GM23338 (cell line): Measurements from ENCODE around the gene PHKA2. TPM values are rescaled to one million over a fixed set of nuclear protein-coding genes. Genes with fewer than 3 reads are reported as not detected.

Experiments used
- ATAC-seq: fragments of 200-7000 bp; cut with Tn5 transposase; 3 replicates; pipeline ENCODE4 v1.9.1; 2020
- DNase-seq: peaks from one replicate; pipeline ENCODE4 v3.0.0-alpha.2; 2015; ENCODE audit warnings: low spot score
- H2AFZ ChIP-seq: fragments of 200-600 bp; sonication (generic); 2 replicates; pipeline ENCODE4 v1.8.0; 2016; ENCODE audit warnings: antibody characterized with exemption, mild to moderate bottlenecking, moderate library complexity
- H3F3A ChIP-seq: fragments of 200-600 bp; sonication (generic); replicated peaks from 2 replicates; pipeline ENCODE4 v1.8.0; 2017; ENCODE audit warnings: antibody characterized with exemption, mixed run types, low read depth
- H3K27ac ChIP-seq: fragments of 200-600 bp; sonication (generic); 2 replicates; pipeline ENCODE4 v1.6.1; 2016; ENCODE audit warnings: low read depth
- H3K27me3 ChIP-seq: fragments of 200-600 bp; sonication (generic); 2 replicates; pipeline ENCODE4 v1.8.0; 2016; ENCODE audit warnings: mild to moderate bottlenecking, mixed run types, moderate library complexity; ENCODE audit not compliant: insufficient read depth
- H3K36me3 ChIP-seq: fragments of 200-600 bp; sonication (generic); 2 replicates; pipeline ENCODE4 v1.8.0; 2016; ENCODE audit warnings: mild to moderate bottlenecking; ENCODE audit not compliant: insufficient read depth
- H3K4me1 ChIP-seq: fragments of 200-600 bp; sonication (generic); 2 replicates; pipeline ENCODE4 v1.8.0; 2016; ENCODE audit warnings: mild to moderate bottlenecking, moderate library complexity; ENCODE audit not compliant: insufficient read depth
- H3K4me2 ChIP-seq: fragments of 200-600 bp; sonication (generic); 2 replicates; pipeline ENCODE4 v1.7.1; 2017; ENCODE audit warnings: mixed run types
- H3K4me3 ChIP-seq: fragments of 200-600 bp; sonication (generic); 2 replicates; pipeline ENCODE4 v1.6.1; 2016; ENCODE audit warnings: mixed run types
- H3K79me2 ChIP-seq: fragments of 200-600 bp; sonication (generic); replicated peaks from 2 replicates; pipeline ENCODE4 v1.8.0; 2017; ENCODE audit warnings: mild to moderate bottlenecking; ENCODE audit not compliant: insufficient read depth
- H3K9me2 ChIP-seq: fragments of 200-600 bp; sonication (generic); 2 replicates; pipeline ENCODE4 v1.8.0; 2017; ENCODE audit not compliant: insufficient read depth
- H4K20me1 ChIP-seq: fragments of 200-600 bp; sonication (generic); replicated peaks from 2 replicates; pipeline ENCODE4 v1.8.0; 2017; ENCODE audit warnings: mild to moderate bottlenecking; ENCODE audit not compliant: insufficient read depth
- H3K27ac Mint-ChIP-seq: 2 replicates; pipeline ENCODE4 v1.8.0; 2020; ENCODE audit warnings: inconsistent platforms, mild to moderate bottlenecking, moderate library complexity, mixed read lengths
- H3K27me3 Mint-ChIP-seq: 3 replicates; pipeline ENCODE4 v1.8.0; 2022; ENCODE audit warnings: low read depth, mild to moderate bottlenecking, moderate library complexity, mixed read lengths, inconsistent platforms; ENCODE audit not compliant: insufficient read depth, poor library complexity
- H3K36me3 Mint-ChIP-seq: 3 replicates; pipeline ENCODE4 v1.8.0; 2021; ENCODE audit warnings: low read depth, mild to moderate bottlenecking, inconsistent platforms, moderate library complexity, mixed read lengths
- H3K4me1 Mint-ChIP-seq: 3 replicates; pipeline ENCODE4 v1.8.0; 2020; ENCODE audit warnings: mild to moderate bottlenecking, inconsistent platforms, mixed read lengths
- H3K4me3 Mint-ChIP-seq: 3 replicates; pipeline ENCODE4 v1.8.0; 2021; ENCODE audit warnings: moderate library complexity, mild to moderate bottlenecking, inconsistent platforms, mixed read lengths
- H3K9me3 Mint-ChIP-seq: 3 replicates; pipeline ENCODE4 v1.8.0; 2020; ENCODE audit warnings: moderate library complexity, mild to moderate bottlenecking, inconsistent platforms, mixed read lengths
- CREB1 ChIP-seq: fragments of 250-450 bp; sonication (Bioruptor Pico); IDR thresholded peaks from 2 replicates; pipeline ENCODE4 v1.5.0; 2020; ENCODE audit warnings: low read depth, mild to moderate bottlenecking, moderate library complexity
- CTCF ChIP-seq, 2 experiments: fragments of 200-600 bp in 1 of 2; sonication (generic) in 1 of 2; conservative IDR thresholded peaks; 2 replicates each; pipeline versions ENCODE4 v1.5.1 to v1.6.1; 2016 to 2017; ENCODE audit warnings: antibody characterized with exemption in 2 of 2, low read depth in 2 of 2, mild to moderate bottlenecking in 2 of 2, moderate library complexity in 1 of 2
- ETS1 ChIP-seq: IDR thresholded peaks from 2 replicates; pipeline ENCODE4 v1.6.1; 2016; ENCODE audit warnings: antibody characterized with exemption
- EZH2 ChIP-seq: fragments of 200-600 bp; sonication (generic); IDR thresholded peaks from one replicate; pipeline ENCODE4 v1.8.0; 2017; ENCODE audit warnings: antibody characterized with exemption, mild to moderate bottlenecking, low read depth; ENCODE audit not compliant: unreplicated experiment
- EZH2phosphoT487 ChIP-seq: fragments of 200-600 bp; sonication (generic); IDR thresholded peaks from one replicate; pipeline ENCODE4 v1.8.1; 2018; ENCODE audit warnings: antibody characterized with exemption; ENCODE audit not compliant: unreplicated experiment
- JUNB ChIP-seq: IDR thresholded peaks from one replicate; pipeline ENCODE4 v1.6.1; 2016; ENCODE audit warnings: antibody characterized with exemption; ENCODE audit not compliant: unreplicated experiment
- NANOG ChIP-seq: IDR thresholded peaks from 2 replicates; pipeline ENCODE4 v1.6.1; 2016; ENCODE audit warnings: antibody characterized with exemption, borderline replicate concordance
- POLR2AphosphoS5 ChIP-seq: IDR thresholded peaks from 2 replicates; pipeline ENCODE4 v1.6.1; 2016; ENCODE audit warnings: antibody characterized with exemption, low read depth
- REST ChIP-seq: IDR thresholded peaks from one replicate; pipeline ENCODE4 v1.6.1; 2018; ENCODE audit warnings: antibody characterized with exemption; ENCODE audit not compliant: unreplicated experiment
- STAT1 ChIP-seq: IDR thresholded peaks from one replicate; pipeline ENCODE4 v1.6.1; 2016; ENCODE audit warnings: antibody characterized with exemption; ENCODE audit not compliant: unreplicated experiment
- ZNF114 ChIP-seq: fragments of 250-450 bp; sonication (Bioruptor Pico); IDR thresholded peaks from 2 replicates; pipeline ENCODE4 v1.5.0; 2020; ENCODE audit warnings: mild to moderate bottlenecking, moderate library complexity
- ZNF331 ChIP-seq: fragments of 250-450 bp; sonication (Bioruptor Pico); IDR thresholded peaks from 2 replicates; pipeline ENCODE4 v1.5.0; 2020; ENCODE audit warnings: low read depth, mild to moderate bottlenecking, moderate library complexity
- ZNF462 ChIP-seq: fragments of 250-450 bp; sonication (Bioruptor Pico); IDR thresholded peaks from 2 replicates; pipeline ENCODE4 v1.5.0; 2020; ENCODE audit warnings: mild to moderate bottlenecking, moderate library complexity
- polyA plus RNA-seq: library from polyadenylated mRNA; unstranded; fragments of >200 nt; fragmentation: Nextera tagmentation; extraction: Ambion mirVana; gene quantifications from 2 replicates; pipeline ENCODE4 v1.2.1, GENCODE V29; 2016
- total RNA-seq: library from RNA; depleted of rRNA; stranded (reverse); fragments of >200 nt; shearing (Covaris generic); gene quantifications from 2 replicates; pipeline ENCODE4 v1.2.3, GENCODE V29; 2014

Gene PHKA2
- total and polyA plus RNA-seq, 2 experiments from 2014 or later = 8.0 to 23.9 TPM

GRCh38 chrX:18879144-18879543 is 104.8 kb downstream of the PHKA2 start:
- no peaks in the 10 kb centered on the region for H4K20me1 ChIP-seq
- no peaks in the 10 kb centered on the region for H3K79me2 ChIP-seq
- no peaks in the 10 kb centered on the region for H3K27me3 ChIP-seq
- Mint-ChIP-seq H3K27ac (no peak overlapping the region), H3K36me3 (no peaks in the 10 kb centered on the region), H3K4me3 (no peak overlapping the region), H3K9me3 (no peaks in the 10 kb centered on the region; the same call in 2 of the 3 replicates), H3K27me3 (peaks cover 8% of the 10 kb centered on the region), H3K4me1 (no peaks in the 10 kb centered on the region; the same call in 2 of the 3 replicates)
- no peak overlapping the region for H3K4me2 ChIP-seq
- H3K4me3 ChIP-seq = no peak overlapping the region
- H2AFZ ChIP-seq = no peak overlapping the region
- H3K9me2 ChIP-seq = no peaks in the 10 kb centered on the region
- DNase-seq (no peak), ATAC-seq (no peak)
- no peaks in the 10 kb centered on the region for H3F3A ChIP-seq
- no peaks in the 10 kb centered on the region for H3K4me1 ChIP-seq
- H3K36me3 ChIP-seq = no peaks in the 10 kb centered on the region
- TF ChIP-seq ZNF331 (CRISPR knock-in tag) = no peak
- no peak for TF ChIP-seq ZNF462
- TF ChIP-seq NANOG = no peak
- TF ChIP-seq STAT1 = no peak
- TF ChIP-seq EZH2 = no peak
- no peak for TF ChIP-seq POLR2AphosphoS5
- TF ChIP-seq ETS1 = no peak
- no peak for TF ChIP-seq CTCF (conservative IDR thresholded peaks at IDR 0.05; ENCODE audit: low read depth in 2 of 2)
- no peak for TF ChIP-seq REST
- no peak for TF ChIP-seq JUNB
- no peak for TF ChIP-seq CREB1 (CRISPR knock-in tag)
- no peak for TF ChIP-seq ZNF114
- TF ChIP-seq EZH2phosphoT487 = no peak
- no peak overlapping the region for H3K27ac ChIP-seq
